HEK293 (cell line): Measurements from ENCODE around the gene HECA.

Experiments
- HOXC10 ChIP-seq: sonication (generic); formaldehyde crosslinking; IDR thresholded peaks from 2 replicates; pipeline ENCODE4 v1.8.1; 2023; ENCODE audit warnings: mild to moderate bottlenecking, missing genetic modification reagents
- KLF1 ChIP-seq: fragments of 450-650 bp; formaldehyde crosslinking; IDR thresholded peaks from 2 replicates; pipeline ENCODE4 v1.5.1; 2016; ENCODE audit warnings: missing biosample characterization, missing genetic modification characterization
- KLF10 ChIP-seq: fragments of 450-650 bp; IDR thresholded peaks from 2 replicates; pipeline ENCODE4 v1.5.1; 2018; ENCODE audit warnings: missing biosample characterization, mild to moderate bottlenecking, missing genetic modification characterization
- KLF9 ChIP-seq: fragments of 450-650 bp; formaldehyde crosslinking; IDR thresholded peaks from 2 replicates; pipeline ENCODE4 v1.5.1; 2016; ENCODE audit warnings: missing biosample characterization, missing genetic modification characterization, low read depth
- MZF1 ChIP-seq: fragments of 450-650 bp; formaldehyde crosslinking; IDR thresholded peaks from 2 replicates; pipeline ENCODE4 v1.5.1; 2017; ENCODE audit warnings: missing biosample characterization, missing genetic modification characterization, borderline replicate concordance
- PRDM1 ChIP-seq: fragments of 450-650 bp; formaldehyde crosslinking; IDR thresholded peaks from 2 replicates; pipeline ENCODE4; 2016; ENCODE audit warnings: missing biosample characterization, missing genetic modification characterization
- RBAK ChIP-seq: fragments of 450-650 bp; formaldehyde crosslinking; IDR thresholded peaks from 2 replicates; pipeline ENCODE4 v1.5.1; 2016; ENCODE audit warnings: missing biosample characterization, missing genetic modification characterization
- SALL2 ChIP-seq: fragments of 450-650 bp; formaldehyde crosslinking; IDR thresholded peaks from 2 replicates; pipeline ENCODE4 v1.5.0; 2017; ENCODE audit warnings: missing biosample characterization, mild to moderate bottlenecking, missing genetic modification characterization, borderline replicate concordance
- ZBTB21 ChIP-seq: fragments of 450-650 bp; formaldehyde crosslinking; IDR thresholded peaks from 2 replicates; pipeline ENCODE4 v1.5.1; 2017; ENCODE audit warnings: missing biosample characterization, missing genetic modification characterization
- ZFP41 ChIP-seq: fragments of 450-650 bp; formaldehyde crosslinking; IDR thresholded peaks from 2 replicates; pipeline ENCODE4 v1.5.1; 2016; ENCODE audit warnings: missing biosample characterization, missing genetic modification characterization, borderline replicate concordance
- ZNF112 ChIP-seq: fragments of 450-650 bp; formaldehyde crosslinking; IDR thresholded peaks from 2 replicates; pipeline ENCODE4 v1.5.0; 2017; ENCODE audit warnings: missing biosample characterization, missing genetic modification characterization
- ZNF132 ChIP-seq: fragments of 450-650 bp; formaldehyde crosslinking; IDR thresholded peaks from 2 replicates; pipeline ENCODE4 v1.5.1; 2017; ENCODE audit warnings: missing biosample characterization, missing genetic modification characterization, borderline replicate concordance
- ZNF133 ChIP-seq: fragments of 450-650 bp; formaldehyde crosslinking; IDR thresholded peaks from 2 replicates; pipeline ENCODE4 v1.5.1; 2016; ENCODE audit warnings: missing biosample characterization, missing genetic modification characterization
- ZNF202 ChIP-seq: fragments of 450-650 bp; formaldehyde crosslinking; IDR thresholded peaks from 2 replicates; pipeline ENCODE4 v1.5.1; 2016; ENCODE audit warnings: missing biosample characterization, missing genetic modification characterization, borderline replicate concordance
- ZNF211 ChIP-seq: fragments of 450-650 bp; formaldehyde crosslinking; IDR thresholded peaks from 2 replicates; pipeline ENCODE4 v1.5.1; 2016; ENCODE audit warnings: low read depth, missing biosample characterization, missing genetic modification characterization
- ZNF214 ChIP-seq: fragments of 450-650 bp; formaldehyde crosslinking; IDR thresholded peaks from 2 replicates; pipeline ENCODE4 v1.5.1; 2017; ENCODE audit warnings: missing biosample characterization, mild to moderate bottlenecking, missing genetic modification characterization, borderline replicate concordance
- ZNF266 ChIP-seq: fragments of 450-650 bp; formaldehyde crosslinking; IDR thresholded peaks from 2 replicates; pipeline ENCODE4 v1.5.1; 2016; ENCODE audit warnings: missing biosample characterization, missing genetic modification characterization, low read depth
- ZNF274 ChIP-seq, 2 experiments: fragments of 200-500 bp in 1 of 2; fragments of 450-650 bp in 1 of 2; sonication (Bioruptor generic) in 1 of 2; formaldehyde crosslinking in 1 of 2; IDR thresholded peaks; 2 replicates each; pipeline versions ENCODE4 v1.5.1 to v1.6.1; 2014 to 2016; ENCODE audit warnings: borderline replicate concordance in 1 of 2, inconsistent platforms in 1 of 2, low read length in 1 of 2, missing biosample characterization in 1 of 2, missing genetic modification characterization in 1 of 2
- ZNF341 ChIP-seq: fragments of 450-650 bp; formaldehyde crosslinking; IDR thresholded peaks from 2 replicates; pipeline ENCODE4; 2016; ENCODE audit warnings: low read depth, missing biosample characterization, missing genetic modification characterization
- ZNF394 ChIP-seq: fragments of 450-650 bp; formaldehyde crosslinking; IDR thresholded peaks from 2 replicates; pipeline ENCODE4 v1.5.1; 2016; ENCODE audit warnings: missing biosample characterization, missing genetic modification characterization, mild to moderate bottlenecking, moderate library complexity, borderline replicate concordance
- ZNF404 ChIP-seq: fragments of 450-650 bp; formaldehyde crosslinking; IDR thresholded peaks from 2 replicates; pipeline ENCODE4 v1.5.1; 2017; ENCODE audit warnings: missing biosample characterization, missing genetic modification characterization
- ZNF514 ChIP-seq: fragments of 450-650 bp; formaldehyde crosslinking; IDR thresholded peaks from 2 replicates; pipeline ENCODE4 v1.5.1; 2016; ENCODE audit warnings: missing biosample characterization, missing genetic modification characterization
- ZNF548 ChIP-seq: fragments of 450-650 bp; formaldehyde crosslinking; IDR thresholded peaks from 2 replicates; pipeline ENCODE4 v1.5.1; 2016; ENCODE audit warnings: missing biosample characterization, missing genetic modification characterization
- ZNF621 ChIP-seq: fragments of 450-650 bp; formaldehyde crosslinking; IDR thresholded peaks from 2 replicates; pipeline ENCODE4 v1.5.1; 2017; ENCODE audit warnings: missing biosample characterization, missing genetic modification characterization
- ZNF623 ChIP-seq: fragments of 450-650 bp; formaldehyde crosslinking; IDR thresholded peaks from 2 replicates; pipeline ENCODE4 v1.5.1; 2016; ENCODE audit warnings: missing biosample characterization, missing genetic modification characterization
- ZNF624 ChIP-seq: fragments of 450-650 bp; formaldehyde crosslinking; IDR thresholded peaks from 2 replicates; pipeline ENCODE4 v1.5.1; 2017; ENCODE audit warnings: missing biosample characterization, missing genetic modification characterization
- ZNF664 ChIP-seq: fragments of 450-650 bp; formaldehyde crosslinking; IDR thresholded peaks from 2 replicates; pipeline ENCODE4 v1.5.1; 2016; ENCODE audit warnings: missing biosample characterization, missing genetic modification characterization
- ZXDB ChIP-seq: fragments of 450-650 bp; formaldehyde crosslinking; IDR thresholded peaks from 2 replicates; pipeline ENCODE4 v1.5.1; 2016; ENCODE audit warnings: missing biosample characterization, missing genetic modification characterization
- TF ChIP-seq, protein P1 (sequence below): fragments of 450-650 bp; formaldehyde crosslinking; IDR thresholded peaks from 2 replicates; pipeline ENCODE4 v1.5.1; 2016; ENCODE audit warnings: missing biosample characterization, missing genetic modification characterization
- TF ChIP-seq, protein P2 (sequence below): fragments of 450-650 bp; formaldehyde crosslinking; IDR thresholded peaks from 2 replicates; pipeline ENCODE4 v1.5.1; 2016; ENCODE audit warnings: missing biosample characterization, missing genetic modification characterization, low read depth
- TF ChIP-seq, protein P3 (sequence below): fragments of 450-650 bp; formaldehyde crosslinking; IDR thresholded peaks from 2 replicates; pipeline ENCODE4; 2016; ENCODE audit warnings: missing biosample characterization, missing genetic modification characterization
- TF ChIP-seq, protein P4 (sequence below): fragments of 450-650 bp; IDR thresholded peaks from 2 replicates; pipeline ENCODE4 v1.5.1; 2018; ENCODE audit warnings: missing biosample characterization, mild to moderate bottlenecking, missing genetic modification characterization
- TF ChIP-seq, protein P5 (sequence below): fragments of 450-650 bp; formaldehyde crosslinking; IDR thresholded peaks from 2 replicates; pipeline ENCODE4 v1.5.1; 2016; ENCODE audit warnings: missing biosample characterization, missing genetic modification characterization

Gene HECA

DNA sequence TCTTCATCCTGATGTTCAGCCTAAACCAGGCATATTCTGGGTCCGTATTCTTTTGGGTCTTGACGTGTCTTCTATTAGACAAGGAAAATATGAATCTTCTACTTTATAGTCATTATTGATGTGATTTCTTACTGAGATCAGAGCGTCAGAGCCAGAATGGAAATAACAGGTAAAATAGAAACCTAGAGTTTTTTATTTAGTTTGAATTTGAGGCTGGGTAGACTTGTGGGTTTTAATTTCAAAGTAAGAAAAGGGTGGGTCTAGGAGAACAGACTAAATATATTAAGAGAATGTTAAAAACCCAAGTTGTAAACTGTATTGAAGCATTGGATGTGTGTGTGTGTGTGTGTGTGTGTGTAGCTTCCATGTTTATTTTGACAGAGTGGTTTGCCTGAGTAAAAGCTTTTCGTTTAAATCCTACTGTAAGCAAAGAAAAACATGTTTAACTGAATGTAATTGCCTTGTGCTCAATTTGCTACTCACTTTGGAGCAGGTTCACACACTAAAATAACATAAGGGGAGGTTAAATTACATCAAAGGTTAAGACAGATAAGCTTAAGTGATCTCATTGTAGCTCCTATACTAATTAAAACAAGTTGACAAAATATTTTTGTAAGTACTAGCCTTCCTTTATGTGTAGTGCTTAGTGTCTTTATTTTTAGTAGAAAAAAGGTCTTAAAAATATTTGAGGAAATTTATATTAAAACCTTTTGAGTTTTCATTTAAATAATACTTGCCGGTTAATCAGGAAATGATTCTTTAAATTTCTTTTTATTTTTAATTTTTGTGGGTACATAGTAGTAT is 17.4 kb downstream of the HECA start (continued):
- TF ChIP-seq HOXC10 (CRISPR knock-in tag) = no peak
- peak; percentile 43; the same call in 1 of the 2 replicates for TF ChIP-seq ZNF394 (tag by site-specific recombination)
- TF ChIP-seq ZNF274 (IDR thresholded peaks at IDR 0.05; ENCODE audit: low read length) = no peak
- no peak for TF ChIP-seq ZNF274 (tag by site-specific recombination; IDR thresholded peaks at IDR 0.05; ENCODE audit: borderline replicate concordance)
- TF ChIP-seq RBAK (tag by site-specific recombination) = no peak
- TF ChIP-seq, protein P1, sequence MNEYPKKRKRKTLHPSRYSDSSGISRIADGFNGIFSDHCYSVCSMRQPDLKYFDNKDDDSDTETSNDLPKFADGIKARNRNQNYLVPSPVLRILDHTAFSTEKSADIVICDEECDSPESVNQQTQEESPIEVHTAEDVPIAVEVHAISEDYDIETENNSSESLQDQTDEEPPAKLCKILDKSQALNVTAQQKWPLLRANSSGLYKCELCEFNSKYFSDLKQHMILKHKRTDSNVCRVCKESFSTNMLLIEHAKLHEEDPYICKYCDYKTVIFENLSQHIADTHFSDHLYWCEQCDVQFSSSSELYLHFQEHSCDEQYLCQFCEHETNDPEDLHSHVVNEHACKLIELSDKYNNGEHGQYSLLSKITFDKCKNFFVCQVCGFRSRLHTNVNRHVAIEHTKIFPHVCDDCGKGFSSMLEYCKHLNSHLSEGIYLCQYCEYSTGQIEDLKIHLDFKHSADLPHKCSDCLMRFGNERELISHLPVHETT = peak; percentile 97
- TF ChIP-seq ZNF623 (tag by site-specific recombination) = peak; percentile 15; the same call in 1 of the 2 replicates
- TF ChIP-seq ZNF266 = no peak
- no peak for TF ChIP-seq SALL2 (tag by site-specific recombination)
- TF ChIP-seq ZFP41 (tag by site-specific recombination) = no peak
- TF ChIP-seq ZNF132 (tag by site-specific recombination) = no peak
- peak; percentile 83 for TF ChIP-seq KLF10 (tag by site-specific recombination)
- peak; percentile 82 for TF ChIP-seq KLF1 (tag by site-specific recombination)
- peak; percentile 97 for TF ChIP-seq ZXDB (tag by site-specific recombination)
- no peak for TF ChIP-seq ZNF514 (tag by site-specific recombination)
- no peak for TF ChIP-seq ZNF621 (tag by site-specific recombination)
- TF ChIP-seq ZNF133 (tag by site-specific recombination) = no peak
- TF ChIP-seq, protein P2, sequence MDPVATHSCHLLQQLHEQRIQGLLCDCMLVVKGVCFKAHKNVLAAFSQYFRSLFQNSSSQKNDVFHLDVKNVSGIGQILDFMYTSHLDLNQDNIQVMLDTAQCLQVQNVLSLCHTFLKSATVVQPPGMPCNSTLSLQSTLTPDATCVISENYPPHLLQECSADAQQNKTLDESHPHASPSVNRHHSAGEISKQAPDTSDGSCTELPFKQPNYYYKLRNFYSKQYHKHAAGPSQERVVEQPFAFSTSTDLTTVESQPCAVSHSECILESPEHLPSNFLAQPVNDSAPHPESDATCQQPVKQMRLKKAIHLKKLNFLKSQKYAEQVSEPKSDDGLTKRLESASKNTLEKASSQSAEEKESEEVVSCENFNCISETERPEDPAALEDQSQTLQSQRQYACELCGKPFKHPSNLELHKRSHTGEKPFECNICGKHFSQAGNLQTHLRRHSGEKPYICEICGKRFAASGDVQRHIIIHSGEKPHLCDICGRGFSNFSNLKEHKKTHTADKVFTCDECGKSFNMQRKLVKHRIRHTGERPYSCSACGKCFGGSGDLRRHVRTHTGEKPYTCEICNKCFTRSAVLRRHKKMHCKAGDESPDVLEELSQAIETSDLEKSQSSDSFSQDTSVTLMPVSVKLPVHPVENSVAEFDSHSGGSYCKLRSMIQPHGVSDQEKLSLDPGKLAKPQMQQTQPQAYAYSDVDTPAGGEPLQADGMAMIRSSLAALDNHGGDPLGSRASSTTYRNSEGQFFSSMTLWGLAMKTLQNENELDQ = 0 out of 2 replicates have a peak, but pooled peaks have one; percentile 50
- TF ChIP-seq KLF9 = peak; percentile 48
- no peak for TF ChIP-seq ZNF211 (tag by site-specific recombination)
- TF ChIP-seq ZBTB21 = peak; percentile 56; the same call in 1 of the 2 replicates
- no peak for TF ChIP-seq ZNF202 (tag by site-specific recombination)
- TF ChIP-seq, protein P3, sequence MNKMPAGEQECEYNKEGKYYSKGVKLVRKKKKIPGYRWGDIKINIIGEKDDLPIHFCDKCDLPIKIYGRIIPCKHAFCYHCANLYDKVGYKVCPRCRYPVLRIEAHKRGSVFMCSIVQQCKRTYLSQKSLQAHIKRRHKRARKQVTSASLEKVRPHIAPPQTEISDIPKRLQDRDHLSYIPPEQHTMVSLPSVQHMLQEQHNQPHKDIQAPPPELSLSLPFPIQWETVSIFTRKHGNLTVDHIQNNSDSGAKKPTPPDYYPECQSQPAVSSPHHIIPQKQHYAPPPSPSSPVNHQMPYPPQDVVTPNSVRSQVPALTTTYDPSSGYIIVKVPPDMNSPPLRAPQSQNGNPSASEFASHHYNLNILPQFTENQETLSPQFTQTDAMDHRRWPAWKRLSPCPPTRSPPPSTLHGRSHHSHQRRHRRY (tag by site-specific recombination) = no peak
- TF ChIP-seq ZNF112 = no peak
- no peak for TF ChIP-seq ZNF548
- TF ChIP-seq, protein P4, sequence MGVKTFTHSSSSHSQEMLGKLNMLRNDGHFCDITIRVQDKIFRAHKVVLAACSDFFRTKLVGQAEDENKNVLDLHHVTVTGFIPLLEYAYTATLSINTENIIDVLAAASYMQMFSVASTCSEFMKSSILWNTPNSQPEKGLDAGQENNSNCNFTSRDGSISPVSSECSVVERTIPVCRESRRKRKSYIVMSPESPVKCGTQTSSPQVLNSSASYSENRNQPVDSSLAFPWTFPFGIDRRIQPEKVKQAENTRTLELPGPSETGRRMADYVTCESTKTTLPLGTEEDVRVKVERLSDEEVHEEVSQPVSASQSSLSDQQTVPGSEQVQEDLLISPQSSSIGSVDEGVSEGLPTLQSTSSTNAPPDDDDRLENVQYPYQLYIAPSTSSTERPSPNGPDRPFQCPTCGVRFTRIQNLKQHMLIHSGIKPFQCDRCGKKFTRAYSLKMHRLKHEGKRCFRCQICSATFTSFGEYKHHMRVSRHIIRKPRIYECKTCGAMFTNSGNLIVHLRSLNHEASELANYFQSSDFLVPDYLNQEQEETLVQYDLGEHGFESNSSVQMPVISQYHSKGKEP (tag by site-specific recombination) = peak; percentile 95
- TF ChIP-seq MZF1 (tag by site-specific recombination) = peak; percentile 76; the same call in 1 of the 2 replicates
- peak; percentile 98 for TF ChIP-seq ZNF664 (tag by site-specific recombination)
- no peak for TF ChIP-seq ZNF404
- no peak; the same call in 1 of the 2 replicates for TF ChIP-seq PRDM1 (tag by site-specific recombination)
- TF ChIP-seq, protein P5, sequence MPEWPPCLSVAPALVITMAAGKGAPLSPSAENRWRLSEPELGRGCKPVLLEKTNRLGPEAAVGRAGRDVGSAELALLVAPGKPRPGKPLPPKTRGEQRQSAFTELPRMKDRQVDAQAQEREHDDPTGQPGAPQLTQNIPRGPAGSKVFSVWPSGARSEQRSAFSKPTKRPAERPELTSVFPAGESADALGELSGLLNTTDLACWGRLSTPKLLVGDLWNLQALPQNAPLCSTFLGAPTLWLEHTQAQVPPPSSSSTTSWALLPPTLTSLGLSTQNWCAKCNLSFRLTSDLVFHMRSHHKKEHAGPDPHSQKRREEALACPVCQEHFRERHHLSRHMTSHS (tag by site-specific recombination) = peak; percentile 87
- no peak for TF ChIP-seq ZNF341 (tag by site-specific recombination)
- no peak for TF ChIP-seq ZNF214 (tag by site-specific recombination)
- TF ChIP-seq ZNF624 (tag by site-specific recombination) = no peak
